Amniotic epithelial cell (primary cell): ENCODE measurements around the gene ZNF618.
"Not testable (repeated sequence)": the region's sequence is repeated elsewhere in the genome, so short reads cannot be mapped to it uniquely, and the experiment has no call there.

Source experiments
- DNase-seq: peaks from one replicate; pipeline ENCODE4 v3.0.0-alpha.2; 2010; ENCODE audit warnings: low read depth

Gene ZNF618

DNA sequence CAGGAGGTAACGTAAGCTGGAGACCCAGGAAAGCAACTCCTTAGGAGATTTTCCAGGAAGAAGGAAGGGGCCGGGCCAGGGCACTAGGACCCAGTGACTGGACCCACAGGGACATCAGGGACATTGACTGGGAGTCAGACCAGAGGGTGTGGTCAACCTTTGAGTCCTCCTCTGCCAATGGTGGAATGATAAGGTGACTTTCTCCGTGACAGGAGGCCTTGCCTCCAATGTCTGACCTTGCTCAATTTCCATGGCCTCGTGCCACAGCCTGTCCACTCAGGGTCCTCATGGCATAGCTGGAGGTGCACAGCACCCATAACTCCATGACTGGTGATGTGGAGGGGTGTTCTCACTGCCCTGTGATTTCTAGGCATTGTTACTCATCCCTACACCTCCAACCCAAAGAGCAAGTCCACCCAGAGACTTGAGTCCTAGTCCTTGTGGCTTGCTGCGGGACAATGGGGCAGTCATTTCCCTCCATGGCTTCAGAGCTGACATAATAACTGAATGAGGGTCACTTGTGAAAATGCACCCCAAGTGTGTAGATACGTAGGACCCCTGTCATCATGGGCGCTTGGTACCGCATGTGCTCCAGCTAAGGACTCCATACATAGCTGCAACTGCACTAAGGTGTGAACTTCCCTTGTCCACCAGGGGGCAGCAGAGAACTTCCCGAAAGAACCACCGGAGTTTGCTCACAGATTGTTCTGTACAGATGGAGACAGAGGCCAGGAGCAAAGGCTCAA lies 206.1 kb downstream of the ZNF618 start:
- peak; percentile 76 for DNase-seq

DNA sequence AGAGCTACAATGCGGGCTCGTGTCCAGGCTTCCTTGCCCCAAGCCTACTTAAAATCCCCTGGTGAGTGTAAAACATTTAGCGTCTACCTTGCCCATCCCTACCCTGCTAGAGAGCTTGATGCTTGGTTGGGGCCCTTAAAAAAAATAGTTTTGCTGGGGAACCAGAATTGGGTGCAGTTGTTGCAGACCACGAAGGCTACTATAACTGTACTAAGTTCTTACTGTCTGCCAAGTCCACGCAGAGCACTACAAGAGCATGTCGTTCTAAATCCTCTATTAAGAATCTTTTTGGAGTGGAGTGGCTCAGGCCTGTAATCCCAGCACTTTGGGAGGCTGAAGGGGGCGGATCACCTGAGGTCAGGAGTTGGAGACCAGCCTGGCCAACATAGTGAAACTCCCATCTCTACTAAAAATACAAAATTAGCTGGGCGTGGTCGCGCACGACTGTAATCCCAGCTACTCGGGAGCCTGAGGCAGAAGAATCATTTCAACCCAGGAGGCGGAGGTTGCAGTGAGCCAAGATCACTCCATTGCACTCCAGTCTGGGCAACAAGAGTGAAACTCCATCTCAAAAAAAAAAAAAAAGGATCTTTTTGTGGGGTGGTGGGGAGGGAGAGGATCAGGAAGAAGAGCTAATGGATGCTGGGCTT lies 206.8 kb downstream of the ZNF618 start:
- not testable (repeated sequence) for DNase-seq

DNA sequence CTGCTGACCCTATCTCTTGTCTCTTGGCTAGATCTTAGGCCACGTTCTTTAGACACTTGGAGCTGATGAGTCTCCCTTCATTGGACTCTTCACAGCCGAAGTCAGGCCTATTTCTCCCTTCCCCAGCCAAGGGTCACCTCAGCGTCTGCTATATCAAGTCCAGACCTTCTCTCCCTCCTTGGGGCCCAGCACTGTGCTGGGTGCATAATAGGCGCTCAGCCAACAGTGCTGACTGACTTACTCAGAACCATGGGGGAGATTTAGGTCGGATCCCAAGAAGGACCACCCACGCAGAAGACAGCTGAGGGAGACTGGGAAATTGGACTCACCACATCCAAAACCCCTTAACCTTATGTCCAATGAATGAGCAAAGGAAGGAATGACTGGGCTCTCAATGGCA lies 207.6 kb downstream of the ZNF618 start:
- no peak for DNase-seq

DNA sequence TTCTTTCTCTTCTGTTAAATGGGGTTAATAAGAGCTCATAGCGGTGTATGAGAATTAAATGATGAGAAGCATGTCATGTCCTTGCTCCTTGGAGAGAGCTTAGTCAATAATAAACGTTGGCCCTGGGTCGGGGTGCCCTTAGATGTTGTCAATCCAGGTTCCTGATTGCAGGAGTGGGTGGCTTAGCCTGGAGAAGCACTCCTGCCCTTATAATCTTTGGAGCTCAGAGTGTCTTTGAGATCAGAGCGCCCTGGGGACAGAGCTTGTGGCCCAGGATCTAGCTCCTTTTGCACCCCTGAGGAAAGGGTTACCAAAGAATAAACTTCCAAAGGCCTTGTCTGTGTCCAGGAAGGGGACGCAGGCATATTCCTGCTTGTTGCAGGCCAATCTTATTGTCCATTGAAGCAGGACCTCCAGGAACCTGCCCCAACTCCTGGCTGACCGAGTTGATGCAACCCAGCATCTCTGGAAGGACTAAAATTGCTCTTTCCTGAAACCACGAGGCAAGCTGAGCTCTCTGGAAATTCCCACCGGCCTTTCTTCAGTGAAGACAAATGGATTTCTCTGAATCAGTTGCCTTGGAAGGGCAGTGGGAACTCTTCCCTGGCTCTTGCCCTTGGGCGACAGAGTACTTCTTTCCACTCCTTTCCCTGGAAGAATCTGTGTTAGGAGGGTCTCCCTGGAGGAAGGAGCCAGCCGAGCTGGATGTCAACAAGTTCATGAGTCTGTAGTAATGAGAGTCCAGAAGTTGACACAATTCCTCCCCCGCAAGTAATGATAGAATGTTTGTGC lies 208.4 kb downstream of the ZNF618 start:
- no peak for DNase-seq

DNA sequence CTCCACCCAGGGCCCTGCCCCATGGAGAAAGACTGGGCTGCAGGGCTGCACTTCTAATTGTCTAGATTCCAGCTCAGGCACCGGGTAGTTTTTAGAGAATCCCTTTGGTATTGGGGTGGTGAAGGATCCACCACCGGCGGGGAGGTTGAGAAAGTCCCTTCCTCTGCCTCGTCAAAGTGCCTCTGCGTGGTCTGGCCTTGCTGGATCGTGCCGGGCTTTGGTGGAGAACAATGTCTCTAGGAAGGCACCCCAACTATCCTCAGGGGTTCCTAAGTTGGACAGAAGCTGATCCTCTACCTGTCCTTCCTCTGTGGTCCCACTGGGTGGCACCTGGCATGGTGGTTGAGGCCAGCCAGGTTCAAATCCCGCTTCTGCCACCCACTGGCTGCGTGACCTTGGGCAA lies 209.3 kb downstream of the ZNF618 start:
- DNase-seq, result no peak

DNA sequence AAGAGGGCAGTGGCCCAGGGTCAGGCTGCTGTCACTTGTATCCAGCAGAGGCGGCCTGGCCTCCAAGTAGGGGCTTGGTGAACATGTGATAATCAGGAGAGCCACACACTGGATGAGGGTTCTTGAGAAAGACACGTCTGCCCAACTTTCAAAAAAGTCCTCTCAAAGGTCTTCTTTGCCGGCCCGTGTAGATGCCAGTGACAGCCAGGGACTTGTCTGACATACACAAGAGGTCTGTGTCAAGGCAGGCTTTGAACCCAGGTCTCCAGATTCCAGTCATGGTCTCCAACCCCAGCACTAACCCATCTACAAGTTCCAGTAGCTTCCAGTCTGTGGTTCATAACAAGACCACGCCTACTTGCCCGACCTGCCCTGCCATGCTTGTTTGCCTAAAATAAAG lies 209.9 kb downstream of the ZNF618 start:
- DNase-seq, result no peak

DNA sequence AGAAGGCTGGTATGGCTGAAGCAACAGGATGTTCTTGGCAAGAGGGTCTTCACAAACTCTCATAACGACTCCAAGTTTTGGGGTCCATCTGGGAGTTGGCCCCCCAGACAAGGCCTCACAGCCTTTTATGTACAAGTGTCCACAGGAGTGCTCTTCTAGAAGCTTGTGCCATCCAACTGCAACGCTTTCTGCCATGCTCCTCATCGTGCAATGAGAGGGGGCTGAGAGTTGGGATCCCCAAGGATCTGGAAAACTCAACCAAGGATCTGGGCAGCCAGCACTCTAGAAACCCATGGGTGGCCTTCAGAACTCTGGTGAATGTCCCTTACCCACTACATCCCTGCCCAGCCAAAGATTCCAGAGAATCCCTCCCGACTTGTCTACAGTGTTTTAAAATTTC lies 210.5 kb downstream of the ZNF618 start:
- no peak for DNase-seq

DNA sequence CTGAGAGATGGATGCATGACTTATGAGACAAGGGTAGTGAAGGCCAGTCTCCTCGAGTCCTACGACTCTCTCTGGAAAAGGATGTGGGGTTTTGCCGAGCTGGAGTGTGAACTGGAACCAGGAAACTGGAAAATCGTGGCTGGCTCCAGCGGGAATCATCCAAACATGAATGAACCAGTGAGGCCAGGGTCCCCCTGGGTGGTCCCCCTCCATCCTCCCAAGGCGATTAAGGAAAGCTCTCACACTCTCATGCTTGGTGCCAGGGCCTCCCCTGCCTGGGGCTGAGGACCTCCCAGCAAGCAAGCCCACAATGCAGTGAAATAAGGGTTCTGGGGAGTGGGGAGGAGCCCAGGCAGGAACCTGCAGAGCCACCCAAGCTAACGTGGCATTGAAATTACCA lies 211.6 kb downstream of the ZNF618 start:
- no peak for DNase-seq

DNA sequence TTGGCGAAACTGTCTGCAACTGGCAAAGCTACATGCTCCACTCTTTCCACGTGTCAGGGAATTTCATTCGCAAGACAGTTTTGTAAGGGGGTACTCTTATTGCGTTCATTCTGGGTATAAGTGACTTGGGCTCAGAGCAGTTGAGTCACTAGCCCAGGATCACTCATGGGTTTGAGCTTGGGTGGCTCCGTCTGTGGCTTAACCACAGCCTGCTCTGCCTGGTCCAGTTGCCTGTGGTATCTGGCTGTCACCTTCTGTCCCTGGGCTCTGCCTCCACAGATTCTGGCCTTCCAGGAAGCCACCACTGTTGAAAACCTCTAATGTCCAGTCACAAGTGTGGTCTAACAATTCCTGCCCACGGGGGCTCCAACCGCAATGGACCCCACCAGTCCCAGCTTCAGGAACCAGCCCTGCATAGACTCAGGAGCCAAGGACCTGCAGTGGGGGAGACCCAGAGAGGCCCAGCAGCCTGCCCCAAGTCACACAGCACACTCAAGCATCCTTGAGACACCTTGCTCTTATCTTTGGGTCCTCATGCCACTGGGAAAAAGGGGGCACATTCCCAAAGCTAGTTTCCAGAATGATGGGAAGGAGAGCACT lies 212.6 kb downstream of the ZNF618 start:
- DNase-seq, result no peak

DNA sequence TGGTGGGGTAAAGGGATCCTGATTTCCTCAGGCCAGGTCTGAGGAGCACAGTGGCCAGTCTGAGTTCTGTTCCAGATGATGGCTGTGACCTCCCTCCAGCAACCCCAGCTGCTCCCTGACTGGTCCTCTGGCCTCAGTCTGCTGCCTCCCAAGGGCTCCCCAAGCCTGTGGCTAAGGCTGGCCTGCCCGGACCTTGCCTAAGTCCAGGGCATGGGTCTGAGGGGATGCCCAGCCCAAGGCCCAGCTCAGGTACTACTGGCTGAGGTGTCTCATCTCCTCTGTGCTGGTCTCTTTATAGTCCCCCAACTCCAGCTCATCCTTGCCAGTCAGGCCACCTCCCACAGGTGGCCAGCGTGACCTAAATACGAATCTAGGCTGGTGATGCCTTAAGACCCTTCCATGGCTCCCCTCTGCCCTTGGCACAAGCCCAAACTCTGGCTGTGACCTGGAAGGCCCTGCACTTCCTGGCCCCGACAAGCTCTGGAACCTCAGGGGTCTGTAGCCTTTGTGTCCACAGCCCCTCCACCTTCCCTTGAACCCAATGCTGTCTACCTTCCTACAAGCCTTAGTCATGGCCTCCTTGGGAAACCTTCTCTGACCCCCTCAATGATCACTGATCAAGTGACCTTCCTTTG lies 213.2 kb downstream of the ZNF618 start:
- DNase-seq, result no peak

DNA sequence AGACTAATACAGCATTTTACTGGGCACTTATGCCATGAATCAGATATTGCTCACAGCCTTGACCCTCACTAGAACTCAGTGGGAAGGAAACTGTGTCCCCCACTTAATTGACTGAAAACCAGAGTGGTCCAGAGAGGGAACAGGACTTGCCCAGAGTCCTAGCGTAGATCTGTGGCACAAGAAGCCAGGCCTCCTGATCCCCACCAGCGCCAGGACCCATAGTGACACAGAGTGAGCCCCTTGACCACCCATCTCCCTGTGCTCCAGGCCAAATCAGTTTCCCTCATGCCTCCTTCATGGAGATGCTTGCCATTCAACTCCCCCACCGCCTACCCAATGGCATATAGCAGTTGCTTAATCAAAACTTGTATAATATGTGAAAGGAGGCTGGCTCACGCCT lies 214.7 kb downstream of the ZNF618 start:
- no peak for DNase-seq

DNA sequence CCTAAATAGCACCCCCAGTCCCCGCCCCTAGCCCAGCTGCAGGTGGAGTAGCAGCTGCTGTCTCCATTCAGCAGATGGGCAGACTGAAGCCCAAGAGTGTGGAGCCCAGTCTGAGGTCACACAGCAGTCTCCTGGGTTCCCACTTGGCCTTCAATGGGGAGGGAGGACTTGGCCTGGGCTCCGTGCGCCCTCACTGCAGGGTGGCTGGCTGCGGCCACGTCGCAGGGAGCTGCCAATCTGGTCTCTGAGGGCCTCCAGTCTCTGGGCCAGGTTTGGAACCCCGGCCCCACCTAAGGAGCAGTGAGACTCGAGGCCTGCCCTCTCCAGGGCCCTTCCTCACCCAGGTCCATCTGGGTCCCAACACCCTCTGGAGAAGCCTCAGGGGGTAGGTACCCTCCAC lies 215.6 kb downstream of the ZNF618 start:
- DNase-seq, result no peak

DNA sequence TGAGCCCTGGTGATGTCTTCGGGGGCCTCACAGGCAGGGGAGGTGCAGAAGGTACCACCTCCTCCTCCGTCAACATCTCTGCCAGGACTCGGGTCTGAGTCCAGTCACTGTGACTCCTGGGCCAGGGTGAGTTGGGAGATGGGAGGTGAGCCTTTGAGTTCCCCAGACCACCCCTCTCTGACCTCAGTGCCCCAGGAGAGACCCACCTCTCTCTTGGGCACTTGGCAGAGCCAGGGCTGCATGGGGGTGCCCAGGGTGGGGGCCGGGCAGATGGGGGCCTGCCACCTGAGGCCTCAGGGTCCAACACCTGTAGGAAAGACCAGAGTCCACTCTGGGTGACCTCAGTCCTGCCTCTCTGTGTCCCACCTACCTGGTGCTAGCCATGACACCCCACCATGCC lies 216.2 kb downstream of the ZNF618 start:
- no peak for DNase-seq

DNA sequence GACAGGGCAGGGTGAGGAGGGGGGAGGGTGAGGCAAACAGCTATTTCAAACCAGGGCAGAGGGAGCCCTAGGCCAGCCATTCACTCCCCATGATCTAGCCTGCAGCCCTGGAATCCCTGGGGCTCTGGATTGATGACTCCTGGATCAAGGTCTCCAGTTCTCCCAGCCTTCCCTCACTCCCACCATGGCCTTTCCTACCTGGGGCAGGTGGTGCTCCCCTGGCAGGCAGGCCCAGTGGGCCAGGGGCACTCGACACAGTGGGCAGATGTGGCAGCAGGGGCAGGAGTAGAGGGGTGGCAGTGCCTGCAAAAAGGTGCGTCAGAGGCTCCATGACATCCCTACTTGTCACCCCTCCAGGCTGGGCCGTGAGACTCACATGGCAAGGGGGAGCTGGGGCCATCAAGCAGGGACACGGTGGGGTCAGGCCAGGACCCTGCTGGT lies 216.9 kb downstream of the ZNF618 start:
- DNase-seq, result no peak

DNA sequence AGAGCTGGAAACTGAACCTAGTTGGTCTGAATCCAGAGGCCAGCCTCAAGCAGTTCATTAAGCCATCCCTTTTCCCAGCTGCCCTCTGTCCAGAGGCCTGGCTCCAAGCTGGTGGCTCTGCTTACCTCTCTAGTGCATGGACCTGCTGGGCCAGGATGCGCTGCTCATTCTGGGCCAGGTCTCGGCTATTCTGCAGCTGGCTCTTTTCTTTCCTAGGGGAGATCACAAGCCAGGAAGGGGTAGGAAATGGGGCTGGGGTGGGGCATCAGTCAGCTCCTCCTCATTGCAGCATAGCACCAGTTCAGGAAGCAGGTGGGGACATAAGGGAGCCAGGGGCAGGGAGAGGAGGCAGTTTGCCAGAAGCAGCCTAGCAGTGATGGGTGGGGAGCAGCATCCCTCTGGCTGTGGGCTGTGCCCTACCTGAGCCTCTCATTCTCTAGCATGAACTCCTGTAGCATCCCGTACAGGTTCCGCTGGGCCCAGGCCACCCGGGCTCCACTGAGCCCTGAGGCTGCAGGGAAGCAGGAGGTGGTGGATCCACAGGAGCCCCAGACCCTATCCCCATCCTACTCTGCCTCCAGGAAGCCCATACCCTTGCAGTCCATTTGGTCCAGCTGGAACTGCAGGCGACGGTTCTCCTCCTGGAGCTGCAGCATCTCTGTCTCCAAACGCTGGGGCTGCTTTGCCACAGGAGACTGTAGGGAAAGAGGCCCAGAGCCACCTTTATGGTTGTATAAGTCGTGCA lies 217.8 kb downstream of the ZNF618 start:
- no peak for DNase-seq

DNA sequence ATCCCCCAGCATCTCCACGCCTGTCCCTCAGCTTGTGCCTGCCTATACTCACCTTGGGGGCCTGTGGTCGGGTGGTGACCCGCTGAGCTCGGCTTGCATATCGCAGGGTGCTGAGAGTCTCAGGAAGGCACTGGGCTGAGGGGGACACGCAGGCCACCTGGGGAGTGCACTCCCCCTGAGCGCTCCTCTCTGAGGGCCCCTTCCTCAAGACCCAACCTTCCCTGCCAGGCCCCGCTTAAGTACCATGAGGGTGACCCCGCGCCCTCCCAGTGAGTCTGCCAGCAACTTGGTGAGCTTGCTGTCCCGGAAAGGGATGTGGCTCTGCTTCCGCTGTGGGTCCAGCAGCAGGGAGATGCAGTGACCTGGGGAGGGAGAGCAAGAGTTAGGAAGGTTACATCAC lies 218.9 kb downstream of the ZNF618 start:
- DNase-seq, result no peak

DNA sequence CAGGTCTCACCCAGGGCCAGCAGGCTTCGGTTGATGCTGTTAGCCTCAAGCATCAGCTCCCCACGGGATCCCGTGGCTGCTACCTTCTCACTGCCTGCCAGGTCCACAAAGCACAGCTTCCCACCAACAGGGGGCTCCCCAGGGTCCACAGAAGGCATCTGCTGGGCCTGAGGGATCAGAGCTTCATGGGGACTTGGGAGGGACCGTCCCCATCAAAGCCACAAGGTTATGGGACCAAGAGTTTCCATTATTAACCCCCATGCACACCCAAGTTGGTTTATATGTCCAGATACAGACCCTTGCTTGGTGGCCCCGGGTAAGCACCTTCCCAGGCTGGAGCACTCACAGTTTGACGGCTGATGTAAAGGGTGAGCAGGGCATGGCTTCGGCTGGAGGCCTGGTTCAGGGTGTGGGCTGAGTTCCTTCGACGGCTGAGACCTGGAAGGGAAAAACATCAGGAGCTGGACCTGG lies 220.0 kb downstream of the ZNF618 start:
- DNase-seq, result no peak

DNA sequence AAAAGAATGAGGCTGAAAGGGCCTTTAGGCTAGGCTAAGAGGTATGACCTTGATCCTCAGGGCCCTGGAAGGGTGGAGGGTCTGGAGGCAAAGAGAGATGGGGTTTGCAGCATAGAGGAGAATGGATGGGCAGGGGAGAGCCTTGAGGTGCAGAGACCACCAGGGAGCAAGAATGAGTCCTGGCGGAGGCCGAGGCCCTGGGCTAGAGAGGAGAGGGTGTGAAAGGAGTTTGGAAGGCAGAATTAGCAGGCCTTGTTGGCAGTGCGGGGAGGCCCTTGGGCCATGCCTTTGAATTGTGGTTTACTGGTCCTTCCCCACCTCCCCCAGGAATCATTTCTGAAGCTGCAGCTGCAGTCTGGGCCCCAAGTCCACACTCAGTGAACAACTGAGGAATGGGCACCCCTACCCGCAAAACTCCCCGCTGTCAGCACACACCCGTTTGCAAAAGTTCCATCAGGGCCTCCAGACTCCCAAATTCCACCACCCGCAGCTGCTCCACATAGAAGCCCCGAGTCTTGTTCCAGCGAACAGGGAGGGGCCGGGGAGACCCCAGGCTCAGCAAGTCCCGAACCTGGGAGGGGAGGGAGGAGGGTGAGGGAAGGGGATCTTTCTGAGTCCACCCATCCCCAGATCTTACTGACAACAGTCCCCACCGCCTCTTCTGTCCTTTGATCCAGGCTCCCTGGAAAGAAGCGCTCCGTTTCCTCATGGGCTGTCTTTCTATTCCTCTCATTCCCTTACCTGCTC lies 220.9 kb downstream of the ZNF618 start:
- DNase-seq, result no peak

DNA sequence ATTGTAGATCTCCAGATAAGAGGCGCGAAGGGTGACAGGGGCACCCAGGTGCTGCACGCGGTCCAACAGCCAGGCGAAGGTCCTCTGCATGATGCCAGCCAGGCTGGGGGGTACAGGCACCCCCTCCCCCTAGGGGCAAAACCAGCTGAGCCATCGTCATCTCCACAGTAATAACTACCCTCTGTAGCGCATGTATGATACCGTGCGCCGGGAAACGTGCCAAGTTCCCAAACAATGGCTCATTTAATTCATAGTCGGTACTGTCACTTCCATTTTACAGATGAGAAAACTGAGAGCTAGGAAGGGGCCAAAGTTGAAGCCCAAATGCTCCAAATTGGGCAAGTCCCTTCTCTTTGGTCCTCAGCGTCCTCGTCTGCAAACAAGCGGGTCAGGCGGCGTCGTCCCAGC lies 221.5 kb downstream of the ZNF618 start:
- DNase-seq, result no peak
